Mammary epithelial cell (primary cell): ENCODE measurements around the gene PRSS33.

Experiments
- EZH2 ChIP-seq: IDR thresholded peaks from 2 replicates; pipeline ENCODE4 v1.6.1; 2012; ENCODE audit warnings: low read length, inconsistent platforms, borderline replicate concordance
- TF ChIP-seq, protein P1 (sequence below), 2 donors: IDR thresholded peaks in 1 of 2; conservative IDR thresholded peaks in 1 of 2; 2 replicates each; pipeline ENCODE4 v1.5.1; 2011 to 2012; ENCODE audit warnings: inconsistent platforms in 2 of 2, low read length in 2 of 2, mild to moderate bottlenecking in 2 of 2, control low read depth in 1 of 2, low read depth in 1 of 2; ENCODE audit not compliant: insufficient read depth in 1 of 2; ENCODE audit errors: extremely low read depth in 1 of 2

DNA sequence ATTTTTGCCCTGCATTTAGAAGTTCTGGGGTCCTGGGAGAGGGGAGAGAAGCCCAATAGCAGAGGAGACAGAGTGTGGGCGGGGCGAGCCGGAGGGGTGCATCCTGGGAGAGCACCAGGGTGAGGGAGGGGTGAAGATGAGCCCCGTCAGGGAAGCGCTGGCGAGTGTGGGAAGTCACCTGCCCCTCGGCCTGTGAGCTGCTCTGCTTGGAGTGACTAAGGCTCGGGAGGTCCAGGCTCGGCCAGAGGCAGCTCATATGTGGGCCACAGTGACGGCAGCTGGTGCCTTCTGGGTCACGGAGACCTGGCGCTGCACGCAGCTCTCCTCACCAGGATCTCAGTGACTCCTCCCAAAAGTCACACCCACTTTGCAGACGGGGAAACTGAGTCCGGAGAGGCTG lies 43.8 kb upstream of the PRSS33 start:
- TF ChIP-seq, protein P1, sequence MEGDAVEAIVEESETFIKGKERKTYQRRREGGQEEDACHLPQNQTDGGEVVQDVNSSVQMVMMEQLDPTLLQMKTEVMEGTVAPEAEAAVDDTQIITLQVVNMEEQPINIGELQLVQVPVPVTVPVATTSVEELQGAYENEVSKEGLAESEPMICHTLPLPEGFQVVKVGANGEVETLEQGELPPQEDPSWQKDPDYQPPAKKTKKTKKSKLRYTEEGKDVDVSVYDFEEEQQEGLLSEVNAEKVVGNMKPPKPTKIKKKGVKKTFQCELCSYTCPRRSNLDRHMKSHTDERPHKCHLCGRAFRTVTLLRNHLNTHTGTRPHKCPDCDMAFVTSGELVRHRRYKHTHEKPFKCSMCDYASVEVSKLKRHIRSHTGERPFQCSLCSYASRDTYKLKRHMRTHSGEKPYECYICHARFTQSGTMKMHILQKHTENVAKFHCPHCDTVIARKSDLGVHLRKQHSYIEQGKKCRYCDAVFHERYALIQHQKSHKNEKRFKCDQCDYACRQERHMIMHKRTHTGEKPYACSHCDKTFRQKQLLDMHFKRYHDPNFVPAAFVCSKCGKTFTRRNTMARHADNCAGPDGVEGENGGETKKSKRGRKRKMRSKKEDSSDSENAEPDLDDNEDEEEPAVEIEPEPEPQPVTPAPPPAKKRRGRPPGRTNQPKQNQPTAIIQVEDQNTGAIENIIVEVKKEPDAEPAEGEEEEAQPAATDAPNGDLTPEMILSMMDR (conservative IDR thresholded peaks at IDR 0.05 in 1 of 2, IDR thresholded peaks at IDR 0.05 in 1 of 2; ENCODE audit: extremely low read depth in 1 of 2, insufficient read depth in 1 of 2, low read depth in 1 of 2, low read length in 2 of 2), result no peak
- no peak for TF ChIP-seq EZH2
